HUES48 (cell line): ENCODE measurements around the gene ARHGEF2.

ENCODE experiments used
- H3K27ac ChIP-seq: one replicate; pipeline ENCODE4 v1.7.0; 2013; ENCODE audit warnings: low read depth, low read length, inconsistent platforms
- H3K27me3 ChIP-seq: 2 replicates; pipeline ENCODE4 v1.6.1; 2013; ENCODE audit warnings: mild to moderate bottlenecking, low read length; ENCODE audit not compliant: control insufficient read depth, insufficient read depth
- H3K36me3 ChIP-seq: 2 replicates; pipeline ENCODE4 v1.6.1; 2013; ENCODE audit warnings: low read length; ENCODE audit not compliant: control insufficient read depth, insufficient read depth
- H3K4me1 ChIP-seq: 2 replicates; pipeline ENCODE4 v1.6.1; 2013; ENCODE audit warnings: mild to moderate bottlenecking, low read length; ENCODE audit not compliant: control insufficient read depth, insufficient read depth
- H3K4me3 ChIP-seq: 2 replicates; pipeline ENCODE4 v1.5.1; 2013; ENCODE audit warnings: mild to moderate bottlenecking, low read depth, low read length
- H3K9ac ChIP-seq: 2 replicates; pipeline ENCODE4 v1.6.1; 2013; ENCODE audit warnings: mild to moderate bottlenecking, low read depth, low read length, moderate library complexity
- H3K9me3 ChIP-seq: 2 replicates; pipeline ENCODE4 v1.6.1; 2013; ENCODE audit warnings: low read length; ENCODE audit not compliant: control insufficient read depth, insufficient read depth

The ARHGEF2 gene

GRCh38 chr1:155978325-155978972 is at the start of gene ARHGEF2:
Gene ARHGEF2 (minus strand): TSS chr1:155978547. CDS start chr1:155978427, 120 bp downstream.
- Histone ChIP-seq H3K4me3 (peak within 1 kb of the TSS; percentile 85), H3K27ac (peak within 1 kb of the TSS; percentile 92), H3K9me3 (no peaks in the 10 kb centered on the region), H3K36me3 (0 out of 2 replicates have a peak, but pooled peaks cover 4% of the 10 kb centered on the region), H3K9ac (peak within 1 kb of the TSS; percentile 91), H3K27me3 (no peaks in the 10 kb centered on the region), H3K4me1 (peaks cover 60% of the 10 kb centered on the region)

- Histone ChIP-seq H3K36me3 (no peaks in the 10 kb centered on the region), H3K9me3 (no peaks in the 10 kb centered on the region), H3K27ac (no peak overlapping the region), H3K4me3 (no peak overlapping the region), H3K4me1 (0 out of 2 replicates have a peak, but pooled peaks cover 2% of the 10 kb centered on the region), H3K27me3 (peaks cover 4% of the 10 kb centered on the region; the same call in 1 of the 2 replicates), H3K9ac (no peak overlapping the region)
These were observed 48.2 kb upstream of the ARHGEF2 start for GRCh38 chr1:156026588-156026987.

- no peak overlapping the region for H3K27ac ChIP-seq
- no peak overlapping the region for H3K9ac ChIP-seq
- peaks cover 5% of the 10 kb centered on the region; the same call in 1 of the 2 replicates for H3K4me1 ChIP-seq
- no peaks in the 10 kb centered on the region for H3K36me3 ChIP-seq
- no peaks in the 10 kb centered on the region for H3K9me3 ChIP-seq
- no peak overlapping the region for H3K4me3 ChIP-seq
- H3K27me3 ChIP-seq = peaks cover 4% of the 10 kb centered on the region; the same call in 1 of the 2 replicates
These were observed 47.5 kb upstream of the ARHGEF2 start for GRCh38 chr1:156025876-156026275.

GRCh38 chr1:156024801-156025200 is 46.5 kb upstream of the ARHGEF2 start:
- Histone ChIP-seq H3K4me1 (peaks cover 7% of the 10 kb centered on the region; the same call in 1 of the 2 replicates), H3K4me3 (no peak overlapping the region), H3K36me3 (no peaks in the 10 kb centered on the region), H3K27me3 (peaks cover 4% of the 10 kb centered on the region; the same call in 1 of the 2 replicates), H3K9me3 (no peaks in the 10 kb centered on the region), H3K27ac (no peak overlapping the region), H3K9ac (no peak overlapping the region)

- H3K27me3 ChIP-seq = peaks cover 4% of the 10 kb centered on the region; the same call in 1 of the 2 replicates
- no peak overlapping the region for H3K9ac ChIP-seq
- H3K4me1 ChIP-seq = peaks cover 10% of the 10 kb centered on the region; the same call in 1 of the 2 replicates
- H3K9me3 ChIP-seq = no peaks in the 10 kb centered on the region
- peaks cover 18% of the 10 kb centered on the region for H3K36me3 ChIP-seq
- no peak overlapping the region for H3K27ac ChIP-seq
- no peak overlapping the region for H3K4me3 ChIP-seq
These were observed 43.6 kb upstream of the ARHGEF2 start for GRCh38 chr1:156021954-156022353.

GRCh38 chr1:156021093-156021428 is 42.7 kb upstream of the ARHGEF2 start:
- H3K9me3 ChIP-seq = no peaks in the 10 kb centered on the region
- H3K9ac ChIP-seq = no peak overlapping the region
- peak overlapping the region; percentile 96 for H3K4me3 ChIP-seq
- peaks cover 9% of the 10 kb centered on the region; the same call in 1 of the 2 replicates for H3K4me1 ChIP-seq
- H3K27ac ChIP-seq = no peak overlapping the region
- H3K36me3 ChIP-seq = peaks cover 25% of the 10 kb centered on the region
- H3K27me3 ChIP-seq = peaks cover 4% of the 10 kb centered on the region; the same call in 1 of the 2 replicates

GRCh38 chr1:156020293-156021092 is 42.1 kb upstream of the ARHGEF2 start, which contains the start of gene SSR2:
Gene SSR2 (minus strand): TSS chr1:156020951. CDS start chr1:156020167, 784 bp downstream.
- peak within 1 kb of the TSS; percentile 96 for H3K4me3 ChIP-seq
- peaks cover 28% of the 10 kb centered on the region for H3K36me3 ChIP-seq
- no peaks in the 10 kb centered on the region for H3K9me3 ChIP-seq
- peaks cover 8% of the 10 kb centered on the region; the same call in 1 of the 2 replicates for H3K4me1 ChIP-seq
- peaks cover 4% of the 10 kb centered on the region; the same call in 1 of the 2 replicates for H3K27me3 ChIP-seq
- H3K27ac ChIP-seq = no peak within 1 kb of the TSS
- H3K9ac ChIP-seq = peak within 1 kb of the TSS; percentile 60

- Histone ChIP-seq H3K36me3 (peaks cover 29% of the 10 kb centered on the region), H3K27ac (no peak overlapping the region), H3K4me1 (peaks cover 8% of the 10 kb centered on the region; the same call in 1 of the 2 replicates), H3K9me3 (no peaks in the 10 kb centered on the region), H3K4me3 (peak overlapping the region; percentile 96), H3K9ac (peak overlapping the region; percentile 60), H3K27me3 (peaks cover 4% of the 10 kb centered on the region; the same call in 1 of the 2 replicates)
These were observed 41.6 kb upstream of the ARHGEF2 start for GRCh38 chr1:156019946-156020292.

- Histone ChIP-seq H3K9ac (no peak overlapping the region), H3K36me3 (peaks cover 79% of the 10 kb centered on the region), H3K27ac (no peak overlapping the region), H3K27me3 (no peaks in the 10 kb centered on the region), H3K9me3 (no peaks in the 10 kb centered on the region), H3K4me3 (no peak overlapping the region), H3K4me1 (0 out of 2 replicates have a peak, but pooled peaks cover 3% of the 10 kb centered on the region)
These were observed 36.5 kb upstream of the ARHGEF2 start for GRCh38 chr1:156014829-156015228.

GRCh38 chr1:156012051-156012817 is 33.9 kb upstream of the ARHGEF2 start:
- Histone ChIP-seq H3K27ac (no peak overlapping the region), H3K4me3 (no peak overlapping the region), H3K9me3 (no peaks in the 10 kb centered on the region), H3K27me3 (no peaks in the 10 kb centered on the region), H3K36me3 (peaks cover 79% of the 10 kb centered on the region), H3K9ac (no peak overlapping the region), H3K4me1 (no peaks in the 10 kb centered on the region)
